Loucy (cell line): Measurements from ENCODE around the gene SNX7.

ENCODE experiments used
- H2AFZ ChIP-seq: fragments of 200-600 bp; sonication (generic); 2 replicates; pipeline ENCODE4 v1.6.0; 2016; ENCODE audit warnings: antibody characterized with exemption, mild to moderate bottlenecking, low read length, moderate library complexity
- H3F3A ChIP-seq: fragments of 200-600 bp; 2 replicates; pipeline ENCODE4 v1.6.0; 2016; ENCODE audit warnings: antibody characterized with exemption, low read depth, mild to moderate bottlenecking
- H3K27me3 ChIP-seq: fragments of 200-600 bp; sonication (generic); 2 replicates; pipeline ENCODE4 v1.6.1; 2014; ENCODE audit warnings: low read length, mild to moderate bottlenecking; ENCODE audit not compliant: insufficient read depth, poor library complexity, severe bottlenecking
- H3K36me3 ChIP-seq: fragments of 200-600 bp; sonication (generic); 2 replicates; pipeline ENCODE4 v1.6.1; 2016; ENCODE audit warnings: low read length; ENCODE audit not compliant: insufficient read depth
- H3K4me1 ChIP-seq: fragments of 200-600 bp; sonication (generic); 2 replicates; pipeline ENCODE4 v1.5.1; 2014; ENCODE audit warnings: low read length, mild to moderate bottlenecking; ENCODE audit not compliant: insufficient read depth, poor library complexity, severe bottlenecking
- H3K4me2 ChIP-seq: fragments of 200-600 bp; sonication (generic); 2 replicates; pipeline ENCODE4 v1.6.0; 2014; ENCODE audit warnings: antibody characterized with exemption, low read length, low read depth, mild to moderate bottlenecking; ENCODE audit not compliant: poor library complexity, severe bottlenecking
- H3K4me3 ChIP-seq: fragments of 200-600 bp; sonication (generic); 2 replicates; pipeline ENCODE4 v1.5.1; 2014; ENCODE audit warnings: low read length, mild to moderate bottlenecking, mixed read lengths; ENCODE audit not compliant: poor library complexity, severe bottlenecking
- H3K79me2 ChIP-seq: fragments of 200-600 bp; sonication (generic); 2 replicates; pipeline ENCODE4 v1.6.1; 2014; ENCODE audit warnings: low read length; ENCODE audit not compliant: insufficient read depth
- H3K9ac ChIP-seq: fragments of 200-600 bp; sonication (generic); 2 replicates; pipeline ENCODE4 v1.6.0; 2014; ENCODE audit warnings: mild to moderate bottlenecking, low read depth, low read length, moderate library complexity; ENCODE audit not compliant: poor library complexity, severe bottlenecking
- H3K9me2 ChIP-seq: fragments of 200-600 bp; sonication (generic); replicated peaks from 2 replicates; pipeline ENCODE4 v1.6.1; 2016; ENCODE audit warnings: low read depth, low read length, mixed read lengths
- H3K9me3 ChIP-seq: fragments of 200-600 bp; sonication (generic); 2 replicates; pipeline ENCODE4 v1.6.1; 2014; ENCODE audit warnings: mild to moderate bottlenecking, antibody characterized with exemption, low read length, low read depth; ENCODE audit not compliant: insufficient read depth
- H4K20me1 ChIP-seq: fragments of 200-600 bp; sonication (generic); 2 replicates; pipeline ENCODE4 v1.6.0; 2014; ENCODE audit warnings: antibody characterized with exemption, low read length, mild to moderate bottlenecking; ENCODE audit not compliant: insufficient read depth, poor library complexity, severe bottlenecking
- CTCF ChIP-seq: fragments of 200-600 bp; sonication (generic); conservative IDR thresholded peaks from 2 replicates; pipeline ENCODE4 v1.5.1; 2014; ENCODE audit warnings: mild to moderate bottlenecking, antibody characterized with exemption, low read length
- EZH2phosphoT487 ChIP-seq: fragments of 200-600 bp; IDR thresholded peaks from 2 replicates; pipeline ENCODE4 v1.6.1; 2018; ENCODE audit warnings: antibody characterized with exemption, mild to moderate bottlenecking, moderate library complexity, borderline replicate concordance

SNX7 gene

GRCh38 chr1:98739762-98740161 is 78.2 kb downstream of the SNX7 start:
- no peak for TF ChIP-seq EZH2phosphoT487
- no peak for TF ChIP-seq CTCF
- no peaks in the 10 kb centered on the region for H3K27me3 ChIP-seq
- H4K20me1 ChIP-seq = no peaks in the 10 kb centered on the region
- H3K4me3 ChIP-seq = no peak overlapping the region
- H2AFZ ChIP-seq = no peak overlapping the region
- no peak overlapping the region for H3K4me2 ChIP-seq
- H3F3A ChIP-seq = no peaks in the 10 kb centered on the region
- H3K9ac ChIP-seq = no peak overlapping the region
- H3K9me3 ChIP-seq = no peaks in the 10 kb centered on the region
- H3K4me1 ChIP-seq = peaks cover 3% of the 10 kb centered on the region
- H3K36me3 ChIP-seq = no peaks in the 10 kb centered on the region
- no peaks in the 10 kb centered on the region for H3K79me2 ChIP-seq
- no peaks in the 10 kb centered on the region for H3K9me2 ChIP-seq

- Histone ChIP-seq H3K9ac (no peak overlapping the region), H3K4me3 (no peak overlapping the region), H3K9me2 (no peaks in the 10 kb centered on the region), H3F3A (no peaks in the 10 kb centered on the region), H3K4me2 (no peak overlapping the region), H3K9me3 (no peaks in the 10 kb centered on the region), H4K20me1 (no peaks in the 10 kb centered on the region), H3K4me1 (peaks cover 1% of the 10 kb centered on the region), H3K36me3 (no peaks in the 10 kb centered on the region), H3K27me3 (no peaks in the 10 kb centered on the region), H3K79me2 (no peaks in the 10 kb centered on the region), H2AFZ (no peak overlapping the region)
- no peak for TF ChIP-seq EZH2phosphoT487
- TF ChIP-seq CTCF = no peak
These were observed 79.6 kb downstream of the SNX7 start for GRCh38 chr1:98741164-98741563.

- TF ChIP-seq EZH2phosphoT487 (no peak), CTCF (peak; percentile 73)
- Histone ChIP-seq H3K9ac (no peak overlapping the region), H3K9me2 (no peaks in the 10 kb centered on the region), H3K27me3 (no peaks in the 10 kb centered on the region), H3K4me1 (peaks cover 3% of the 10 kb centered on the region), H2AFZ (no peak overlapping the region), H3K4me3 (no peak overlapping the region), H3K9me3 (no peaks in the 10 kb centered on the region), H3F3A (no peaks in the 10 kb centered on the region), H3K36me3 (no peaks in the 10 kb centered on the region), H3K4me2 (no peak overlapping the region), H4K20me1 (no peaks in the 10 kb centered on the region), H3K79me2 (no peaks in the 10 kb centered on the region)
These were observed 87.7 kb downstream of the SNX7 start for GRCh38 chr1:98749152-98749756.
